HepG2 (cell line): ENCODE results near the gene UNC5C. TPM values are rescaled to one million over a fixed set of nuclear protein-coding genes. Genes with fewer than 3 reads are reported as not detected.

Experiments used
- ATAC-seq: fragments of 200-7000 bp; cut with Tn5 transposase; 3 replicates; pipeline ENCODE4 v1.9.1; 2020; ENCODE audit warnings: mild to moderate bottlenecking, moderate library complexity
- BruUV-seq: library from RNA; stranded (reverse); fragments of 400-500 nt; replicated peaks from 2 replicates; lab custom pipeline; 2021; lab: Mats Ljungman, UMichigan
- CTCF ChIA-PET: fragments of 300-600 bp; formaldehyde crosslinking; extraction: SDS; loops from one replicate; lab custom pipeline; 2021; ENCODE audit warnings: low total read pairs, inconsistent platforms, low intra/inter-chr PET ratio; lab: Yijun Ruan, JAX
- POLR2A ChIA-PET: fragments of 350-600 bp; sonication (Branson Sonifier 250); formaldehyde crosslinking; loops from one replicate; lab custom pipeline; 2020; ENCODE audit warnings: antibody characterized with exemption, inconsistent platforms; lab: Yijun Ruan, JAX
- DNase-seq: peaks from one replicate; pipeline ENCODE4 v3.0.0-alpha.2; 2015; ENCODE audit warnings: low spot score
- FAIRE-seq: peaks from 3 replicates; lab custom pipeline; 2011; peaks lifted over from hg19 to GRCh38; lab: Jason Lieb, UNC
- H2AFZ ChIP-seq: one replicate; pipeline ENCODE4 v1.6.1; 2011; ENCODE audit warnings: low read length, inconsistent platforms
- H3K27ac ChIP-seq: fragments of 300-600 bp; 3 replicates; pipeline ENCODE4 v1.8.0; 2011; ENCODE audit warnings: mixed run types, mild to moderate bottlenecking, mixed read lengths, low read length, inconsistent platforms; ENCODE audit not compliant: insufficient read depth; ENCODE audit errors: extremely low read length
- H3K27me3 ChIP-seq, 2 experiments: fragments of 200-600 bp in 1 of 2; 2 replicates in 1 of 2; 3 replicates in 1 of 2; pipeline versions ENCODE4 v1.6.0 to v1.8.0; 2011; ENCODE audit warnings: low read length in 2 of 2, mild to moderate bottlenecking in 2 of 2, moderate library complexity in 2 of 2, inconsistent platforms in 1 of 2; ENCODE audit not compliant: insufficient read depth in 2 of 2, control insufficient read depth in 1 of 2
- H3K36me3 ChIP-seq, 2 experiments: fragments of 200-600 bp in 1 of 2; replicated peaks in 1 of 2; 2 replicates in 1 of 2; 3 replicates in 1 of 2; pipeline versions ENCODE4 v1.5.1 to v1.8.0; 2011; ENCODE audit warnings: low read length in 2 of 2, inconsistent platforms in 1 of 2; ENCODE audit not compliant: insufficient read depth in 2 of 2, control insufficient read depth in 1 of 2
- H3K4me1 ChIP-seq: 2 replicates; pipeline ENCODE4 v1.5.1; 2012; ENCODE audit warnings: low read length, inconsistent platforms; ENCODE audit not compliant: insufficient read depth
- H3K4me2 ChIP-seq: 2 replicates; pipeline ENCODE4 v1.6.0; 2011; ENCODE audit warnings: low read depth, low read length, inconsistent platforms
- H3K4me3 ChIP-seq, 3 experiments: fragments of 200-600 bp in 1 of 3; sonication (generic), shearing (Covaris generic) in 1 of 3; replicated peaks in 1 of 3; 2 replicates each; pipeline ENCODE4 v1.5.1; 2011 to 2016; ENCODE audit warnings: low read length in 3 of 3, inconsistent platforms in 2 of 3, low read depth in 2 of 3, mild to moderate bottlenecking in 2 of 3, control low read depth in 1 of 3, mixed read lengths in 1 of 3; ENCODE audit not compliant: insufficient read depth in 1 of 3
- H3K79me2 ChIP-seq: one replicate; pipeline ENCODE4 v1.6.1; 2011; ENCODE audit warnings: low read length, inconsistent platforms; ENCODE audit not compliant: insufficient read depth
- H3K9ac ChIP-seq: 2 replicates; pipeline ENCODE4 v1.6.0; 2011; ENCODE audit warnings: mild to moderate bottlenecking, low read depth, low read length, inconsistent platforms; ENCODE audit not compliant: insufficient read depth
- H3K9me3 ChIP-seq: 2 replicates; pipeline ENCODE4 v1.5.1; 2012; ENCODE audit warnings: mild to moderate bottlenecking, low read length
- H4K20me1 ChIP-seq: 2 replicates; pipeline ENCODE4 v1.6.0; 2011; ENCODE audit warnings: inconsistent platforms, mild to moderate bottlenecking, low read length, moderate library complexity; ENCODE audit not compliant: insufficient read depth
- BORCS8-MEF2B ChIP-seq: sonication (generic); formaldehyde crosslinking; IDR thresholded peaks from 2 replicates; pipeline ENCODE4 v1.8.0; 2022; ENCODE audit warnings: mild to moderate bottlenecking, missing genetic modification reagents
- CBX2 ChIP-seq, 2 experiments: fragments of 200-600 bp in 1 of 2; sonication (generic); formaldehyde crosslinking in 1 of 2; IDR thresholded peaks; 2 replicates each; pipeline versions ENCODE4 v1.7.0 to v1.8.1; 2018 to 2022; ENCODE audit warnings: low read depth in 2 of 2, low read length in 1 of 2, mild to moderate bottlenecking in 1 of 2, missing genetic modification reagents in 1 of 2
- HNRNPL ChIP-seq: fragments of 200-400 bp; formaldehyde crosslinking; IDR thresholded peaks from 2 replicates; pipeline ENCODE4 v1.6.1; 2017; ENCODE audit warnings: mild to moderate bottlenecking, low read depth, low read length
- ISX ChIP-seq: sonication (generic); formaldehyde crosslinking; conservative IDR thresholded peaks from 2 replicates; pipeline ENCODE4 v1.5.0; 2020; ENCODE audit warnings: missing genetic modification reagents
- PRPF4 ChIP-seq: fragments of 200-400 bp; formaldehyde crosslinking; IDR thresholded peaks from 2 replicates; pipeline ENCODE4 v1.6.1; 2016; ENCODE audit warnings: low read length, low read depth; ENCODE audit not compliant: poor library complexity, severe bottlenecking
- SAFB2 ChIP-seq: sonication (generic); formaldehyde crosslinking; IDR thresholded peaks from 2 replicates; pipeline ENCODE4 v1.5.1; 2020; ENCODE audit warnings: missing genetic modification reagents, low read depth, mild to moderate bottlenecking, borderline replicate concordance
- SMC3 ChIP-seq: IDR thresholded peaks from 2 replicates; pipeline ENCODE4 v1.6.1; 2011; ENCODE audit warnings: low read length, improper control_type of control experiment
- SP5 ChIP-seq: IDR thresholded peaks from 2 replicates; pipeline ENCODE4 v1.6.1; 2016; ENCODE audit warnings: low read depth, borderline replicate concordance
- ZNF101 ChIP-seq: sonication (generic); formaldehyde crosslinking; IDR thresholded peaks from 2 replicates; pipeline ENCODE4 v1.4.0; 2020; ENCODE audit warnings: mild to moderate bottlenecking, low read depth, missing genetic modification reagents, borderline replicate concordance
- ZNF3 ChIP-seq: IDR thresholded peaks from 2 replicates; pipeline ENCODE4 v1.7.0; 2017; ENCODE audit warnings: inconsistent platforms
- ZNF766 ChIP-seq: sonication (generic); formaldehyde crosslinking; IDR thresholded peaks from 2 replicates; pipeline ENCODE4 v1.5.0; 2020; ENCODE audit warnings: missing genetic modification reagents, borderline replicate concordance
- ZNF816 ChIP-seq: sonication (generic); formaldehyde crosslinking; IDR thresholded peaks from 2 replicates; pipeline ENCODE4 v1.8.0; 2022; ENCODE audit warnings: missing genetic modification reagents, mild to moderate bottlenecking, borderline replicate concordance
- WGBS: methylation state at CpG from one replicate; pipeline ENCODE4 v1.1.6; 2017; ENCODE audit warnings: low lambda C conversion rate; 5-methylcytosine and 5-hydroxymethylcytosine counted together
- in situ Hi-C: cut with HindIII; loops from 2 replicates; pipeline ENCODE4 v1.10.0; 2017; ENCODE audit warnings: low pct_unique_long_range_greater_than_20kb; ENCODE audit not compliant: extremely low pct_ligation_motif_present
- intact Hi-C: fragments of 100-400 bp; cut with micrococcal nuclease; formaldehyde crosslinking; loops from one replicate; pipeline ENCODE4 v1.10.0; 2022; ENCODE audit not compliant: unreplicated experiment
- polyA plus RNA-seq, 8 experiments: library from polyadenylated mRNA; depleted of rRNA in 3 of 8; stranded (reverse) in 7 of 8; unstranded in 1 of 8; fragments of >200 nt; fragmentation: Illumina TruSeq in 4 of 8; extraction: Trizol in 4 of 8; gene quantifications; 2 replicates each; pipeline versions ENCODE4 v1.2.1 to v1.2.3, GENCODE V29; 2011 to 2016; ENCODE audit warnings: low read depth in 4 of 8, missing spikeins in 1 of 8, mixed read lengths in 1 of 8; ENCODE audit not compliant: insufficient read depth in 1 of 8
- total RNA-seq, 5 experiments: library from RNA; depleted of rRNA; stranded (reverse); fragments of >200 nt; fragmentation: Illumina TruSeq; extraction: Trizol; gene quantifications; 2 replicates each; pipeline ENCODE4 v1.2.3, GENCODE V29; 2016; ENCODE audit warnings: low read depth in 1 of 5
- TF ChIP-seq, protein P1 (sequence below): sonication (generic); formaldehyde crosslinking; IDR thresholded peaks from 2 replicates; pipeline ENCODE4 v1.8.1; 2022; ENCODE audit warnings: mild to moderate bottlenecking, missing genetic modification reagents
- TF ChIP-seq, protein P2 (sequence below): sonication (generic); formaldehyde crosslinking; IDR thresholded peaks from 2 replicates; pipeline ENCODE4 v1.5.0; 2020; ENCODE audit warnings: mild to moderate bottlenecking, missing genetic modification reagents
- TF ChIP-seq, protein P3 (sequence below): sonication (generic); formaldehyde crosslinking; IDR thresholded peaks from 2 replicates; pipeline ENCODE4 v1.5.1; 2020; ENCODE audit warnings: mild to moderate bottlenecking, missing genetic modification reagents, moderate library complexity
- TF ChIP-seq, protein P4 (sequence below): sonication (generic); formaldehyde crosslinking; conservative IDR thresholded peaks from 2 replicates; pipeline ENCODE4 v1.4.0; 2020; ENCODE audit warnings: missing genetic modification reagents

UNC5C gene
- total and polyA plus RNA-seq, 2 of the 13 experiments (the other 11 are each of a cell fraction or from before 2014, with no cell fraction given), result not detected

DNA sequence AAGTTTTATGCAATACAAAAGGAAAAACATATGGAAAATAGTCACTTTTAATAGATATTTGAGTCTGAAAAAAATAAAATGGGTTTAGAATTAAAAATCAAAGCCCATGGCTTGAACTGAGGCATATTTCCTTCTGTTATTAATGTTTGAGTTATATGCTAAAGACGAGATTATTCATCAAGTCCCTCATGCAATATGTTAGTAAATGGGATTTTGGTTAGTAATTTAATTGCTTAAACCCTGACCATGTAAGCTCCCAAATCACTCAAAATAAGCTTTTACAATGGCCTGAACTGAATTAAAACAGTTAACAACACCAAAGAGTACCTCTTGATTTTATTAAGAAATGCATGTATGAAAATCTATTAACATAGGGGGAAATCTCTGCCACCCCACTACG lies 12.1 kb downstream of the UNC5C start:
- ATAC-seq (no peak), FAIRE-seq (no peak), DNase-seq (no peak)
- H3K9ac ChIP-seq, result no peak overlapping the region
- H4K20me1 ChIP-seq, result no peaks in the 10 kb centered on the region
- no peak overlapping the region for H3K27ac ChIP-seq
- no peaks in the 10 kb centered on the region for H3K36me3 ChIP-seq
- no peak for TF ChIP-seq HNRNPL
- TF ChIP-seq, protein P1, sequence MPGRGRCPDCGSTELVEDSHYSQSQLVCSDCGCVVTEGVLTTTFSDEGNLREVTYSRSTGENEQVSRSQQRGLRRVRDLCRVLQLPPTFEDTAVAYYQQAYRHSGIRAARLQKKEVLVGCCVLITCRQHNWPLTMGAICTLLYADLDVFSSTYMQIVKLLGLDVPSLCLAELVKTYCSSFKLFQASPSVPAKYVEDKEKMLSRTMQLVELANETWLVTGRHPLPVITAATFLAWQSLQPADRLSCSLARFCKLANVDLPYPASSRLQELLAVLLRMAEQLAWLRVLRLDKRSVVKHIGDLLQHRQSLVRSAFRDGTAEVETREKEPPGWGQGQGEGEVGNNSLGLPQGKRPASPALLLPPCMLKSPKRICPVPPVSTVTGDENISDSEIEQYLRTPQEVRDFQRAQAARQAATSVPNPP (CRISPR knock-in tag), result no peak
- TF ChIP-seq ZNF101 (CRISPR knock-in tag), result no peak
- TF ChIP-seq ZNF3, result no peak
- no peak for TF ChIP-seq SP5 (CRISPR knock-in tag)
- no peak for TF ChIP-seq SMC3
- no peak for TF ChIP-seq ISX (CRISPR knock-in tag)
- no peak for TF ChIP-seq BORCS8-MEF2B
- TF ChIP-seq ZNF816 (CRISPR knock-in tag), result no peak
- TF ChIP-seq, protein P2, sequence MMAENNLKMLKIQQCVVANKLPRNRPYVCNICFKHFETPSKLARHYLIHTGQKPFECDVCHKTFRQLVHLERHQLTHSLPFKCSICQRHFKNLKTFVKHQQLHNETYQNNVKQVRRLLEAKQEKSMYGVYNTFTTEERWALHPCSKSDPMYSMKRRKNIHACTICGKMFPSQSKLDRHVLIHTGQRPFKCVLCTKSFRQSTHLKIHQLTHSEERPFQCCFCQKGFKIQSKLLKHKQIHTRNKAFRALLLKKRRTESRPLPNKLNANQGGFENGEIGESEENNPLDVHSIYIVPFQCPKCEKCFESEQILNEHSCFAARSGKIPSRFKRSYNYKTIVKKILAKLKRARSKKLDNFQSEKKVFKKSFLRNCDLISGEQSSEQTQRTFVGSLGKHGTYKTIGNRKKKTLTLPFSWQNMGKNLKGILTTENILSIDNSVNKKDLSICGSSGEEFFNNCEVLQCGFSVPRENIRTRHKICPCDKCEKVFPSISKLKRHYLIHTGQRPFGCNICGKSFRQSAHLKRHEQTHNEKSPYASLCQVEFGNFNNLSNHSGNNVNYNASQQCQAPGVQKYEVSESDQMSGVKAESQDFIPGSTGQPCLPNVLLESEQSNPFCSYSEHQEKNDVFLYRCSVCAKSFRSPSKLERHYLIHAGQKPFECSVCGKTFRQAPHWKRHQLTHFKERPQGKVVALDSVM (CRISPR knock-in tag), result no peak
- TF ChIP-seq, protein P3, sequence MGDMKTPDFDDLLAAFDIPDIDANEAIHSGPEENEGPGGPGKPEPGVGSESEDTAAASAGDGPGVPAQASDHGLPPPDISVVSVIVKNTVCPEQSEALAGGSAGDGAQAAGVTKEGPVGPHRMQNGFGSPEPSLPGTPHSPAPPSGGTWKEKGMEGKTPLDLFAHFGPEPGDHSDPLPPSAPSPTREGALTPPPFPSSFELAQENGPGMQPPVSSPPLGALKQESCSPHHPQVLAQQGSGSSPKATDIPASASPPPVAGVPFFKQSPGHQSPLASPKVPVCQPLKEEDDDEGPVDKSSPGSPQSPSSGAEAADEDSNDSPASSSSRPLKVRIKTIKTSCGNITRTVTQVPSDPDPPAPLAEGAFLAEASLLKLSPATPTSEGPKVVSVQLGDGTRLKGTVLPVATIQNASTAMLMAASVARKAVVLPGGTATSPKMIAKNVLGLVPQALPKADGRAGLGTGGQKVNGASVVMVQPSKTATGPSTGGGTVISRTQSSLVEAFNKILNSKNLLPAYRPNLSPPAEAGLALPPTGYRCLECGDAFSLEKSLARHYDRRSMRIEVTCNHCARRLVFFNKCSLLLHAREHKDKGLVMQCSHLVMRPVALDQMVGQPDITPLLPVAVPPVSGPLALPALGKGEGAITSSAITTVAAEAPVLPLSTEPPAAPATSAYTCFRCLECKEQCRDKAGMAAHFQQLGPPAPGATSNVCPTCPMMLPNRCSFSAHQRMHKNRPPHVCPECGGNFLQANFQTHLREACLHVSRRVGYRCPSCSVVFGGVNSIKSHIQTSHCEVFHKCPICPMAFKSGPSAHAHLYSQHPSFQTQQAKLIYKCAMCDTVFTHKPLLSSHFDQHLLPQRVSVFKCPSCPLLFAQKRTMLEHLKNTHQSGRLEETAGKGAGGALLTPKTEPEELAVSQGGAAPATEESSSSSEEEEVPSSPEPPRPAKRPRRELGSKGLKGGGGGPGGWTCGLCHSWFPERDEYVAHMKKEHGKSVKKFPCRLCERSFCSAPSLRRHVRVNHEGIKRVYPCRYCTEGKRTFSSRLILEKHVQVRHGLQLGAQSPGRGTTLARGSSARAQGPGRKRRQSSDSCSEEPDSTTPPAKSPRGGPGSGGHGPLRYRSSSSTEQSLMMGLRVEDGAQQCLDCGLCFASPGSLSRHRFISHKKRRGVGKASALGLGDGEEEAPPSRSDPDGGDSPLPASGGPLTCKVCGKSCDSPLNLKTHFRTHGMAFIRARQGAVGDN (CRISPR knock-in tag), result no peak
- TF ChIP-seq, protein P4, sequence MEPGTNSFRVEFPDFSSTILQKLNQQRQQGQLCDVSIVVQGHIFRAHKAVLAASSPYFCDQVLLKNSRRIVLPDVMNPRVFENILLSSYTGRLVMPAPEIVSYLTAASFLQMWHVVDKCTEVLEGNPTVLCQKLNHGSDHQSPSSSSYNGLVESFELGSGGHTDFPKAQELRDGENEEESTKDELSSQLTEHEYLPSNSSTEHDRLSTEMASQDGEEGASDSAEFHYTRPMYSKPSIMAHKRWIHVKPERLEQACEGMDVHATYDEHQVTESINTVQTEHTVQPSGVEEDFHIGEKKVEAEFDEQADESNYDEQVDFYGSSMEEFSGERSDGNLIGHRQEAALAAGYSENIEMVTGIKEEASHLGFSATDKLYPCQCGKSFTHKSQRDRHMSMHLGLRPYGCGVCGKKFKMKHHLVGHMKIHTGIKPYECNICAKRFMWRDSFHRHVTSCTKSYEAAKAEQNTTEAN (CRISPR knock-in tag), result no peak
- TF ChIP-seq CBX2 (IDR thresholded peaks at IDR 0.05; ENCODE audit: low read depth, low read length), result no peak
- no peak for TF ChIP-seq CBX2 (CRISPR knock-in tag; IDR thresholded peaks at IDR 0.05; ENCODE audit: low read depth)
- TF ChIP-seq SAFB2 (CRISPR knock-in tag), result no peak
- no peak for TF ChIP-seq PRPF4
- TF ChIP-seq ZNF766 (CRISPR knock-in tag), result no peak
- CTCF ChIA-PET, result no interaction called here
- H3K4me3 ChIP-seq, result no peak overlapping the region
- no peaks in the 10 kb centered on the region for H3K9me3 ChIP-seq
- H2AFZ ChIP-seq, result no peak overlapping the region
- no peaks in the 10 kb centered on the region for H3K27me3 ChIP-seq
- intact Hi-C loops (no loop called here), in situ Hi-C loops (no loop called here)
- POLR2A ChIA-PET, result no interaction called here
- no peak overlapping the region for H3K4me2 ChIP-seq
- no peaks in the 10 kb centered on the region for H3K79me2 ChIP-seq
- H3K4me1 ChIP-seq, result no peaks in the 10 kb centered on the region
- 2% methylated on average over 2 of the region's 2 CpGs for WGBS
- BruUV-seq, result no TSS peak
